ENCODE data around the gene PANK4. TPM values are rescaled to one million over a fixed set of nuclear protein-coding genes. Genes with fewer than 3 reads are reported as not detected.

Gene PANK4
- total RNA-seq, 1 donor from 2014 or later: 39.9 TPM

- DNase-seq (ENCODE audit: low spot score): no peak
These were observed 18.7 kb upstream of the PANK4 start for GRCh38 chr1:2544875-2545640.

GRCh38 chr1:2544093-2544874, 17.9 kb upstream of the PANK4 start:
- DNase-seq (ENCODE audit: low spot score): no peak

- no peak for DNase-seq (ENCODE audit: low spot score)
These were observed 17.2 kb upstream of the PANK4 start for GRCh38 chr1:2543543-2544092.

GRCh38 chr1:2542246-2542915, 16.0 kb upstream of the PANK4 start:
- DNase-seq (ENCODE audit: low spot score): no peak

GRCh38 chr1:2541619-2542245, 15.3 kb upstream of the PANK4 start:
- DNase-seq (ENCODE audit: low spot score): peak; percentile 77

GRCh38 chr1:2540816-2541492, 14.6 kb upstream of the PANK4 start:
- no peak for DNase-seq (ENCODE audit: low spot score)

GRCh38 chr1:2539312-2539907, 13.0 kb upstream of the PANK4 start:
- DNase-seq (ENCODE audit: low spot score): no peak

GRCh38 chr1:2538872-2539271, 12.5 kb upstream of the PANK4 start:
- no peak for DNase-seq (ENCODE audit: low spot score)

- DNase-seq (ENCODE audit: low spot score): no peak
These were observed 12.0 kb upstream of the PANK4 start for GRCh38 chr1:2538376-2538775.

GRCh38 chr1:2537784-2538115, 11.4 kb upstream of the PANK4 start:
- DNase-seq (ENCODE audit: low spot score): no peak

GRCh38 chr1:2535981-2536380, 9.6 kb upstream of the PANK4 start:
- DNase-seq (ENCODE audit: low spot score): no peak

GRCh38 chr1:2535455-2535854, 9.1 kb upstream of the PANK4 start:
- no peak for DNase-seq (ENCODE audit: low spot score)

GRCh38 chr1:2534687-2535441, 8.5 kb upstream of the PANK4 start:
- no peak for DNase-seq (ENCODE audit: low spot score)

- DNase-seq (ENCODE audit: low spot score): no peak
These were observed 7.9 kb upstream of the PANK4 start for GRCh38 chr1:2534315-2534686.

GRCh38 chr1:2533365-2533764, 7.0 kb upstream of the PANK4 start:
- no peak for DNase-seq (ENCODE audit: low spot score)

- no peak for DNase-seq (ENCODE audit: low spot score)
These were observed 6.2 kb upstream of the PANK4 start for GRCh38 chr1:2532485-2533160.

GRCh38 chr1:2530513-2531361, 4.3 kb upstream of the PANK4 start:
- no peak for DNase-seq (ENCODE audit: low spot score)

- DNase-seq (ENCODE audit: low spot score): no peak
These were observed 3.6 kb upstream of the PANK4 start, which contains the start of gene HES5 for GRCh38 chr1:2529784-2530512. Gene HES5 (minus strand): TSS chr1:2530263. CDS start chr1:2530164, 99 bp downstream.

All from mucosa of gallbladder (tissue), 1 donor.